Stimulated activated CD4-positive, alpha-beta T cell treated with anti-CD3 and anti-CD28 coated beads, Interleukin-12 subunit alpha, Interleukin-12 subunit beta, amount 100 ng/mL, for 48 hours (primary cell): ENCODE results near the gene C19orf53.

Experiments
- DNase-seq, 3 donors: peaks; one replicate each; pipeline ENCODE4 v3.0.0-alpha.2; 2020; ENCODE audit warnings: low read depth in 2 of 3, low spot score in 1 of 3

C19orf53 gene

GRCh38 chr19:13795595-13796300 lies 21.5 kb downstream of the C19orf53 start:
- no peak for DNase-seq

- no peak for DNase-seq
These were observed 22.2 kb downstream of the C19orf53 start for GRCh38 chr19:13796301-13797057.

GRCh38 chr19:13797058-13797440 lies 22.8 kb downstream of the C19orf53 start:
- DNase-seq = no peak

- no peak for DNase-seq
These were observed 23.6 kb downstream of the C19orf53 start for GRCh38 chr19:13797870-13798269.

GRCh38 chr19:13799669-13800068 lies 25.4 kb downstream of the C19orf53 start:
- DNase-seq = no peak

GRCh38 chr19:13803038-13803437 lies 28.8 kb downstream of the C19orf53 start:
- DNase-seq = no peak

GRCh38 chr19:13804830-13805683 lies 30.8 kb downstream of the C19orf53 start:
- DNase-seq = no peak

- DNase-seq = no peak
These were observed 32.5 kb downstream of the C19orf53 start for GRCh38 chr19:13806728-13807127.

GRCh38 chr19:13807421-13808021 lies 33.3 kb downstream of the C19orf53 start:
- no peak for DNase-seq

GRCh38 chr19:13808856-13809255 lies 34.6 kb downstream of the C19orf53 start:
- DNase-seq = no peak

- DNase-seq = no peak
These were observed 38.3 kb downstream of the C19orf53 start for GRCh38 chr19:13812544-13812943.

GRCh38 chr19:13813147-13813546 lies 38.9 kb downstream of the C19orf53 start:
- no peak for DNase-seq

GRCh38 chr19:13814550-13814949 lies 40.3 kb downstream of the C19orf53 start:
- no peak for DNase-seq

GRCh38 chr19:13817018-13817614 lies 42.9 kb downstream of the C19orf53 start:
- no peak for DNase-seq

- no peak for DNase-seq
These were observed 43.5 kb downstream of the C19orf53 start for GRCh38 chr19:13817615-13818371.

- no peak for DNase-seq
These were observed 45.0 kb downstream of the C19orf53 start for GRCh38 chr19:13819238-13819637.

GRCh38 chr19:13821292-13821691 lies 47.0 kb downstream of the C19orf53 start:
- DNase-seq = no peak

GRCh38 chr19:13823256-13823655 lies 49.0 kb downstream of the C19orf53 start:
- DNase-seq = no peak

- DNase-seq = no peak
These were observed 49.6 kb downstream of the C19orf53 start for GRCh38 chr19:13823901-13824300.

GRCh38 chr19:13824703-13825102 lies 50.4 kb downstream of the C19orf53 start:
- no peak for DNase-seq
